COLO829 (cell line): Measurements from ENCODE around the gene HSD11B2.

Source experiments
- DNase-seq: peaks from one replicate; pipeline ENCODE4 v3.0.0; 2012; ENCODE audit warnings: low spot score

Gene HSD11B2

GRCh38 chr16:67430977-67431774 is at the start of gene HSD11B2:
TSS of gene HSD11B2 (plus strand) at chr16:67431121. CDS start at chr16:67431249, 128 bp downstream.
- no peak for DNase-seq

DNA sequence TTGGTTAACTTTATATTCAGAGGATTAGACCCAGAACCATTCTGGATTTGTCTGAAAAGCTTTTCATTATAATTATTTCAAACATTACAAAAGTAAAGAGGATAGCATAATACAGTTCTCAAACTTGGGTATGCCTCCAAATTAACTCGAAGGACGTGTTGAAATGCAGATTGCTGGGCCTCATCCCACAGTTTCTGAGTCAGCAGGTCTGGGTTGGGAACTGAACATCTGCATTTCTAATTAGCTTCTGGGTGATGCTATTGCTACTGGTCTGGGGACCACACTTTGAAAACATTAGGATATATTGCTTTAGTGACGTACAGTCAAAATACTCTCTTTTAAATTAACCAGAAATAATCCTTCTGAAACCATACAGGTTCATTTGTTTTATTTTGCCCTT is 47.6 kb upstream of the HSD11B2 start:
- no peak for DNase-seq

DNA sequence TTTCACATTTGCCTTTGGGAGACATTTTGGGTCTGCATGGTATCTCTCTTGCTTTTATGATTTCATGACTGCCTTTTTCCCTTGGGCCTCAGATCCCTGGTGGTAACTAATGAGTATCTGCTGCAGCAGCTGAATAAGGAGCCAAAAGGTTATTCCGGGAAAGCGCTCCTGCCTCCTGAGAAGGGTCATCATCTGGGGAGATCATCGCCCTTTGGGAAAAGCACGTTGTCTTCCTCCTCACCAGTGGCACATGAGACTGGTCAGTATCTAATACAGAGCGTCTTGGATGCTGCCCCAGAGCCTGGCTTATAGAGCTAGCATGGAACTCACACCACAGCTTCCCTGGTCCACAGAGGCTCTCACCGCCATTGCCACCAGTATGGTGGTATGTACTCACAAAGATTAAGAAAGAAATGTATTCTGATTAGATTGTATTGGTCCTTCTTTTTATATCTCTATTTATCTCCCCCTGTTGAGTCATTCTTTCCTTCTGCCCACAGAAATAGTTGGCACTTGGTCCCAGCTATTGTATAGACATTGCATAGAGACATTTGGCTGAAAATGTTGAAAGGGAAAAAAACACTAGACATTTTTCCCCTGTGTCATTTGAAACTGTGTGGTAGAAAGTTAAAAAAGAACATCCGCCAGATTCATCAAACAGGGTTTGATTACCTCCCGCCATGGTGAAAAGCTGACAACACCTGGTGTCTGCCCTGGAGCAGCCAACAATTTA is 46.0 kb upstream of the HSD11B2 start:
- DNase-seq: no peak

DNA sequence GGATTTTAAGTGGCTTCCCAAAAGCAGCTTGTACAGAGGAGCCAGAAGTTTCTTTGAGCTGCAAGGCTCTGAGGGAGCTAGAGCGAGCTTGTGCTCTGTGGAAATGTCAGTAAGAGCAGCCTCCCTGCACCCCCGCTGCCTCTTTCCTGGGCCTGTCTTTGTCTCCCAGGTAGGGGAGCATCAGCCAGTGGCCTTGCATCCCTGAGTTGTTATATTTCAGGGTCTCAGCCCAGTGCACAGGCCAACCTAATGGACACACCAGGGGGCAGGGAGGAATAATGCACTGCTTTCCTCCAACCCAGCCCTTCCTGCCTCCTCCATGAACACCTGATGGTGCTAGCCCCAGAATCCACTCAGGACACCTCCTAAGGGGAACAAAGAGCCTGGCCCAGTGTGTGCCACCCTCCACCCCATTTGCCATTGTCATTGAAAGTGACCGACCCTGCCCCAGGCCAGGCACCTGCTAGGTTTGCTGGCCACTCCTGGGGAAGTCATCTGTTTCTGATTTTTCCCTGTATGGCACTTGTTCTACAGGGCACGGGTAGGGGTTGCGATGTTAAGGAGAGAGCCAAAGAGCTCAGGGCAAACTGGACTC is 44.0 kb upstream of the HSD11B2 start:
- no peak for DNase-seq

- DNase-seq: no peak
Observed at GRCh38 chr16:67387479-67388079, 43.3 kb upstream of the HSD11B2 start.

- no peak for DNase-seq
Observed at GRCh38 chr16:67388191-67388590, 42.7 kb upstream of the HSD11B2 start.

- no peak for DNase-seq
Observed at GRCh38 chr16:67388591-67388990, 42.3 kb upstream of the HSD11B2 start.

GRCh38 chr16:67389911-67390815 is 40.8 kb upstream of the HSD11B2 start:
- DNase-seq: no peak

DNA sequence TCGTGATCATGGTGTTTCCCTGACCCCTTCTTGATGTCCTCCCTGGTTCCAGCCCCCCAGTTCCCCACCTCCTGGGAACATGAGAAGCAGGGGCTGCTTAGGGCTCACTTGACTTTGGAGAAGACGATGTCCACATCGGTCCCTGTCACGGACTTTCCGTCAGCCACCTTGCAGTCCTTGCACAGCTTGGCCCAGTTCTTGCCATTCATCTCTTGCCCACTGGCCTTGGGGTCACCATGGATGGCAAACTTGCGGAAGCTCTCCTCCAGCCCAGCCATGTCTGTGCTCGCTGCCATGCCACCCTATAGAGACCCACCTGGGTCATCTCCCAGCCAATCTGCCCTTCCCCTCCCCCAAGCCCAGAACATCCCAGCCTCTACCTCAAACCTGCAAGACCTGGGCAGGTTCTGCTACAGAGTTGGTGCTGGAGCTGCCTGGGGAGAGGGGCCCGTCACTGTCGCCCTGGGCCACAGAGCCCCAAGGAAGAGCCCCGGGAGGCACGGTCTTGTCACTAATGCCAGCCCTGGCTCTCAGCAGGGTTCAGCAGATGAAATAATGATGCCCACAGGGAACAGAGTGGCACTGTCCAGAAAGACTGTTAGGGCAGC is 40.0 kb upstream of the HSD11B2 start:
- no peak for DNase-seq

GRCh38 chr16:67391424-67392300 is 39.3 kb upstream of the HSD11B2 start:
- no peak for DNase-seq

DNA sequence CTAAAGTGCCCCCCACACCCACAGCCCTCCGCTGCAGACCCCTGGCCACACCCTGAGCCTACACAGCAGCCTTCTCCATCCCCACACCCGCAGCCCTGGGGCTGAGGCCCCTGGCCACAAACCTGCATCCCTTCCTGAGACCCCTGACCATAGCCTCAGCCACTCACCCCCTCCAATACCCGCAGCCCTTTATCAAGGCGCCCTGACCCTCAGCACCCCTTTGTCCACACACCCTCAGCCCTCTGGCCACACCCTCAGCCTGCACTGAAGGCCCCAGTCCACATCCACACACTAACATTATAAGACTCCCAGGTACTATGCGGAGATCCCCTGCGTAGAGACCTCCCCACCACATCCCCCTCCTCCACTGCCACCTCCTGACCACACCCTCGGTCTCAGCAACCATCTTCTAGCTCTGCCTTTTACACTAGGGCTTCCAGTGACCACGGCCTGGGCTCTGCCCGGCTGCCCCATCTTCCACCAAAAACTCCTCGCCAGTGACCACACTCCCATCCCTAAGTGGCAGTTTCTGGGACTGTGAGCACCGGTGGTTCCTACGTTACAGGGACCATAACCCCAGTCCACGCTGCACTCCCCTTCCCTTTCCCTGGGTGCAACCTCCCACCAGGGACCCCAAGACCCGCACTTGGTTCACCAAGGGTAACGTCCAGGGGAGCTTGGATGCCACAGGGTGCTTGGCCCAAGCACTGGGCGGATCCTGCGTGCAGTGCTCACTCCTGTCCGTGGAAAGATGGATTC is 38.4 kb upstream of the HSD11B2 start:
- no peak for DNase-seq

- peak; percentile 62 for DNase-seq
Observed at GRCh38 chr16:67393111-67393787, 37.7 kb upstream of the HSD11B2 start, which contains the start of gene TPPP3. TSS of gene TPPP3 (minus strand) at chr16:67393498. CDS start at chr16:67391111, 2,387 bp downstream.

DNA sequence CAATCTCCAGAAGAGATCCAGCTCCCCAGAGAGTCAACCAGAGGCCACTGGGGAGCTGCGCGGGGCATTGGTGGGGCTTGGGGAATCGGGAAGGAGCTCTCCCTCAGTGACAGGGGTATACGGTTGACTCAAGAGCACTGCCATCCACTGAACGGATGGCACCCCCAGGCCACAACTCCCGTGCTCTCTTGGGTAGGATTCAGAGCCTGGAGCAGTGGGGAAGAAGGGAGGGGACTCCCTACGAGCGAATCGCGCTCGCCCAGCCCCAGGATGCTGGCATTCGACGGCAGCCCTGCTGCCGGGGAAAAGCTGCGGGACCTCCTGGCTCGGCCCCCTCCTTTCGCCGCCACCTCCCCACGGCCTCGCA is 37.1 kb upstream of the HSD11B2 start:
- DNase-seq: no peak

DNA sequence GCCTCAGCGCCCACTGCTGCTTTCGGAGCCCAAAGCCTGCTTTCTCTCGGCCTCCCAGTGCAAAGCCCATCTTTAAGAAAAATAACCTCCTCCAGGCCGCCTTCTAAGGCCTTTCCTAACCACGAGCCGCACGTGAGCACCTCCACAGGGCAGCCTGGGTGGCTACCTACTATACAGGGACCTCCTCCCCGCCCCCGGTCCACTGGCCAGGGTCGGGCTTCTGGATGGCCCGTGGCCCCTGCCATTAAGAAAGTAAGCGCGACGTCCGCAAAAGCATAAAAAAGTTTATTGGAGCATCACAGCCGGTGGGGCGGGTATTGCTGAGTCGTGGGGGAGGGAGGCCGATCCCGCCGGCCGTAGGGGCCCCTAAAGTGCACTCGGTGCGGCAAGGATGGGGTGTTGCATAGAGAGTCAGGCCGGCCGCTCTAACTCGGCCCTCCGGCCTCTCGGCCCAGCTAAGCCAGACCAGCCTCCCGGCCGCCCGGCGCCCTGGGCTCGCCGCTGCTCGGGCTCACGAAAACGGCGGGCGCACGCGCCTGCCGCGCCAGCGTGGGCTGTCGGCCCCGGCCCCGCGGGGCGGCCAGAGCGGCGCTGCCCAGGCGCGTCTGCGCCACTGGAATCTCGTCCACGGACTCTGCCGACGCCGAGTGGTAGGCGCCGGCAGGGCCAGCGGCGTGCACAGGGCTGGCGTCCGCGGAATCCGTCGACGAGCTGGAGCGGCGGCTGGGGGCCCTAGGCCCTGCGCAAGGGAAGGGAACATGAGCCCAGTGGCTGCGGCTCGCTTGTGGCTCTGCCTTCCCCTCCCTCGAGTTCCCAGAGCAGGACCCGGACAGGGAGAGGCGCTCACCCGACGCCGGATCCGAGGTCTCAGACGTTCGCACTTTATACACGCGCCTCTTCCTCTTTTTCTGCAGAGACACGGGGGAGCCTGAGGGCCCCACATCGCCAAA is 36.5 kb upstream of the HSD11B2 start:
- no peak for DNase-seq

GRCh38 chr16:67395105-67395457 is 35.8 kb upstream of the HSD11B2 start:
- no peak for DNase-seq

GRCh38 chr16:67395458-67396158 is 35.3 kb upstream of the HSD11B2 start:
- no peak for DNase-seq
